Mesendoderm (in vitro differentiated cells): Measurements from ENCODE around the gene CTNND2.

ENCODE experiments used
- DNase-seq: peaks from one replicate; pipeline ENCODE4 v3.0.0; 2013
- H2AK5ac ChIP-seq: 2 replicates; pipeline ENCODE4 v1.6.1; 2013; ENCODE audit warnings: low read length, inconsistent platforms
- H2BK120ac ChIP-seq: 2 replicates; pipeline ENCODE4 v1.6.1; 2013; ENCODE audit warnings: low read depth, mild to moderate bottlenecking, low read length, moderate library complexity, mixed read lengths
- H2BK15ac ChIP-seq: replicated peaks from 2 replicates; pipeline ENCODE4 v1.6.1; 2013; ENCODE audit warnings: low read depth, mild to moderate bottlenecking, moderate library complexity
- H2BK5ac ChIP-seq: 2 replicates; pipeline ENCODE4 v1.6.1; 2013; ENCODE audit warnings: low read length, inconsistent platforms
- H3K18ac ChIP-seq: 2 replicates; pipeline ENCODE4 v1.6.1; 2013; ENCODE audit warnings: mild to moderate bottlenecking, low read length, mixed read lengths
- H3K23ac ChIP-seq: one replicate; pipeline ENCODE4 v1.6.1; 2013; ENCODE audit warnings: low read length
- H3K27ac ChIP-seq: 2 replicates; pipeline ENCODE4 v1.5.1; 2013; ENCODE audit warnings: low read depth, mild to moderate bottlenecking, inconsistent platforms, low read length, moderate library complexity
- H3K27me3 ChIP-seq: 2 replicates; pipeline ENCODE4 v1.6.1; 2013; ENCODE audit warnings: low read length, control low read depth, mild to moderate bottlenecking, inconsistent platforms; ENCODE audit not compliant: insufficient read depth, poor library complexity
- H3K36me3 ChIP-seq: 2 replicates; pipeline ENCODE4 v1.6.1; 2013; ENCODE audit warnings: low read length, inconsistent platforms; ENCODE audit not compliant: control insufficient read depth, insufficient read depth
- H3K4ac ChIP-seq: one replicate; pipeline ENCODE4 v1.6.1; 2013; ENCODE audit warnings: low read depth, mild to moderate bottlenecking, low read length, moderate library complexity
- H3K4me1 ChIP-seq: 2 replicates; pipeline ENCODE4 v1.6.1; 2013; ENCODE audit warnings: low read depth, low read length, inconsistent platforms; ENCODE audit not compliant: control insufficient read depth
- H3K4me2 ChIP-seq: 2 replicates; pipeline ENCODE4 v1.6.1; 2013; ENCODE audit warnings: low read length
- H3K4me3 ChIP-seq: 2 replicates; pipeline ENCODE4 v1.5.1; 2013; ENCODE audit warnings: mild to moderate bottlenecking, low read length
- H3K56ac ChIP-seq: one replicate; pipeline ENCODE4 v1.6.1; 2013; ENCODE audit warnings: low read length
- H3K79me1 ChIP-seq: 2 replicates; pipeline ENCODE4 v1.6.1; 2013; ENCODE audit warnings: low read length, inconsistent platforms
- H3K79me2 ChIP-seq: 2 replicates; pipeline ENCODE4 v1.6.1; 2013; ENCODE audit warnings: mild to moderate bottlenecking, low read length; ENCODE audit not compliant: control insufficient read depth, insufficient read depth
- H3K9ac ChIP-seq: 2 replicates; pipeline ENCODE4 v1.6.1; 2013; ENCODE audit warnings: low read length, inconsistent platforms
- H4K5ac ChIP-seq: one replicate; pipeline ENCODE4 v1.6.1; 2013; ENCODE audit warnings: low read length
- H4K8ac ChIP-seq: one replicate; pipeline ENCODE4 v1.6.1; 2013; ENCODE audit warnings: low read depth, mild to moderate bottlenecking, control low read depth, low read length, moderate library complexity
- WGBS: extraction: QIAGEN DNeasy Blood & Tissue Kit; methylation state at CpG from one replicate; pipeline ENCODE4 v1.1.7; 2013; ENCODE audit warnings: low lambda C conversion rate, missing lambda C conversion rate; ENCODE audit not compliant: insufficient coverage; ENCODE audit errors: extremely low coverage; 5-methylcytosine and 5-hydroxymethylcytosine counted together

CTNND2 gene

GRCh38 chr5:11449217-11449616 lies 455.0 kb downstream of the CTNND2 start:
- no peaks in the 10 kb centered on the region for H3K79me1 ChIP-seq
- H2AK5ac ChIP-seq, result no peak overlapping the region
- H3K27me3 ChIP-seq, result no peaks in the 10 kb centered on the region
- no peak overlapping the region for H3K9ac ChIP-seq
- H3K36me3 ChIP-seq, result no peaks in the 10 kb centered on the region
- no peak overlapping the region for H3K18ac ChIP-seq
- H3K4me2 ChIP-seq, result no peak overlapping the region
- no peak overlapping the region for H3K23ac ChIP-seq
- no peak overlapping the region for H2BK120ac ChIP-seq
- H3K4me1 ChIP-seq, result no peaks in the 10 kb centered on the region
- H2BK15ac ChIP-seq, result no peak overlapping the region
- no peak overlapping the region for H3K4me3 ChIP-seq
- no peak overlapping the region for H3K27ac ChIP-seq
- H3K4ac ChIP-seq, result no peak overlapping the region
- H3K56ac ChIP-seq, result no peak overlapping the region
- no peak overlapping the region for H2BK5ac ChIP-seq
- no peak for DNase-seq
- no CpG with 5 or more reads among the region's 4 CpGs for WGBS
- H3K79me2 ChIP-seq, result no peaks in the 10 kb centered on the region
- H4K5ac ChIP-seq, result no peak overlapping the region
- no peak overlapping the region for H4K8ac ChIP-seq

GRCh38 chr5:11443831-11444230 lies 460.4 kb downstream of the CTNND2 start:
- no peak overlapping the region for H3K56ac ChIP-seq
- no peak overlapping the region for H2AK5ac ChIP-seq
- H3K23ac ChIP-seq, result no peak overlapping the region
- no peak overlapping the region for H4K8ac ChIP-seq
- no peak for DNase-seq
- no peak overlapping the region for H3K27ac ChIP-seq
- no peaks in the 10 kb centered on the region for H3K79me2 ChIP-seq
- H3K18ac ChIP-seq, result no peak overlapping the region
- no CpG with 5 or more reads among the region's 3 CpGs for WGBS
- H3K4ac ChIP-seq, result no peak overlapping the region
- no peak overlapping the region for H3K9ac ChIP-seq
- no peak overlapping the region for H2BK5ac ChIP-seq
- no peak overlapping the region for H2BK120ac ChIP-seq
- H3K79me1 ChIP-seq, result no peaks in the 10 kb centered on the region
- no peaks in the 10 kb centered on the region for H3K27me3 ChIP-seq
- H3K4me2 ChIP-seq, result no peak overlapping the region
- no peak overlapping the region for H2BK15ac ChIP-seq
- no peaks in the 10 kb centered on the region for H3K4me1 ChIP-seq
- no peak overlapping the region for H4K5ac ChIP-seq
- H3K36me3 ChIP-seq, result no peaks in the 10 kb centered on the region
- H3K4me3 ChIP-seq, result no peak overlapping the region

GRCh38 chr5:11432116-11432515 lies 472.1 kb downstream of the CTNND2 start:
- Histone ChIP-seq H3K4me1 (no peaks in the 10 kb centered on the region), H3K27me3 (no peaks in the 10 kb centered on the region), H3K23ac (no peak overlapping the region), H3K79me2 (no peaks in the 10 kb centered on the region), H3K9ac (no peak overlapping the region), H3K56ac (no peak overlapping the region), H3K18ac (no peak overlapping the region), H2AK5ac (no peak overlapping the region), H2BK120ac (no peak overlapping the region), H2BK15ac (no peak overlapping the region), H3K4me3 (no peak overlapping the region), H3K27ac (no peak overlapping the region), H3K36me3 (no peaks in the 10 kb centered on the region), H3K4ac (no peak overlapping the region), H3K79me1 (no peaks in the 10 kb centered on the region), H2BK5ac (no peak overlapping the region), H4K5ac (no peak overlapping the region), H4K8ac (no peak overlapping the region), H3K4me2 (no peak overlapping the region)
- no peak for DNase-seq
- WGBS, result no CpG with 5 or more reads among the region's 1 CpG

GRCh38 chr5:11429254-11429653 lies 475.0 kb downstream of the CTNND2 start:
- WGBS, result no CpG with 5 or more reads among the region's 7 CpGs

GRCh38 chr5:11427569-11427968 lies 476.7 kb downstream of the CTNND2 start:
- DNase-seq, result no peak
- no peaks in the 10 kb centered on the region for H3K4me1 ChIP-seq
- WGBS, result no CpG with 5 or more reads among the region's 1 CpG

More at GRCh38 chr5:11429254-11429653, 475.0 kb downstream of the CTNND2 start:
- Histone ChIP-seq H2BK5ac (no peak overlapping the region), H3K4me3 (no peak overlapping the region), H3K4ac (no peak overlapping the region), H3K79me1 (no peaks in the 10 kb centered on the region), H4K5ac (no peak overlapping the region), H3K18ac (no peak overlapping the region), H3K36me3 (no peaks in the 10 kb centered on the region), H4K8ac (no peak overlapping the region), H2BK15ac (no peak overlapping the region), H3K4me1 (no peaks in the 10 kb centered on the region), H2AK5ac (no peak overlapping the region), H3K23ac (no peak overlapping the region), H2BK120ac (no peak overlapping the region), H3K27ac (no peak overlapping the region), H3K56ac (no peak overlapping the region), H3K9ac (no peak overlapping the region), H3K79me2 (no peaks in the 10 kb centered on the region), H3K4me2 (no peak overlapping the region), H3K27me3 (no peaks in the 10 kb centered on the region)
- DNase-seq, result no peak

GRCh38 chr5:11426442-11426841 lies 477.8 kb downstream of the CTNND2 start:
- Histone ChIP-seq H4K8ac (no peak overlapping the region), H3K27me3 (no peaks in the 10 kb centered on the region), H2BK15ac (no peak overlapping the region), H3K79me1 (no peaks in the 10 kb centered on the region), H4K5ac (no peak overlapping the region), H3K36me3 (no peaks in the 10 kb centered on the region), H3K56ac (no peak overlapping the region), H3K18ac (no peak overlapping the region), H3K79me2 (no peaks in the 10 kb centered on the region), H3K4ac (no peak overlapping the region), H3K9ac (no peak overlapping the region), H2BK120ac (no peak overlapping the region), H2AK5ac (no peak overlapping the region), H3K4me1 (no peaks in the 10 kb centered on the region), H3K4me2 (no peak overlapping the region), H3K4me3 (no peak overlapping the region), H2BK5ac (no peak overlapping the region), H3K27ac (no peak overlapping the region), H3K23ac (no peak overlapping the region)
- WGBS, result no CpG with 5 or more reads among the region's 5 CpGs
- DNase-seq, result no peak

More at GRCh38 chr5:11427569-11427968, 476.7 kb downstream of the CTNND2 start:
- no peak overlapping the region for H3K4ac ChIP-seq
- H3K4me2 ChIP-seq, result no peak overlapping the region
- no peak overlapping the region for H4K5ac ChIP-seq
- H2BK120ac ChIP-seq, result no peak overlapping the region
- no peak overlapping the region for H3K56ac ChIP-seq
- H3K4me3 ChIP-seq, result no peak overlapping the region
- no peak overlapping the region for H2BK5ac ChIP-seq
- no peaks in the 10 kb centered on the region for H3K27me3 ChIP-seq
- H3K36me3 ChIP-seq, result no peaks in the 10 kb centered on the region
- no peak overlapping the region for H3K9ac ChIP-seq
- no peak overlapping the region for H3K27ac ChIP-seq
- no peak overlapping the region for H2AK5ac ChIP-seq
- no peaks in the 10 kb centered on the region for H3K79me2 ChIP-seq
- no peak overlapping the region for H3K18ac ChIP-seq
- no peak overlapping the region for H3K23ac ChIP-seq
- no peak overlapping the region for H4K8ac ChIP-seq
- H3K79me1 ChIP-seq, result no peaks in the 10 kb centered on the region
- H2BK15ac ChIP-seq, result no peak overlapping the region
